HepG2 (cell line): Measurements from ENCODE around the gene THADA. TPM values are rescaled to one million over a fixed set of nuclear protein-coding genes. Genes with fewer than 3 reads are reported as not detected.

Experiments used
- ATAC-seq: fragments of 200-7000 bp; cut with Tn5 transposase; 3 replicates; pipeline ENCODE4 v1.9.1; 2020; ENCODE audit warnings: mild to moderate bottlenecking, moderate library complexity
- BruUV-seq: library from RNA; stranded (reverse); fragments of 400-500 nt; replicated peaks from 2 replicates; lab custom pipeline; 2021; lab: Mats Ljungman, UMichigan
- CTCF ChIA-PET: fragments of 300-600 bp; formaldehyde crosslinking; extraction: SDS; loops from one replicate; lab custom pipeline; 2021; ENCODE audit warnings: low total read pairs, inconsistent platforms, low intra/inter-chr PET ratio; lab: Yijun Ruan, JAX
- POLR2A ChIA-PET: fragments of 350-600 bp; sonication (Branson Sonifier 250); formaldehyde crosslinking; loops from one replicate; lab custom pipeline; 2020; ENCODE audit warnings: antibody characterized with exemption, inconsistent platforms; lab: Yijun Ruan, JAX
- DNase-seq: peaks from one replicate; pipeline ENCODE4 v3.0.0-alpha.2; 2015; ENCODE audit warnings: low spot score
- FAIRE-seq: peaks from 3 replicates; lab custom pipeline; 2011; peaks lifted over from hg19 to GRCh38; lab: Jason Lieb, UNC
- H2AFZ ChIP-seq: one replicate; pipeline ENCODE4 v1.6.1; 2011; ENCODE audit warnings: low read length, inconsistent platforms
- H3K27ac ChIP-seq: fragments of 300-600 bp; 3 replicates; pipeline ENCODE4 v1.8.0; 2011; ENCODE audit warnings: mixed run types, mild to moderate bottlenecking, mixed read lengths, low read length, inconsistent platforms; ENCODE audit not compliant: insufficient read depth; ENCODE audit errors: extremely low read length
- H3K27me3 ChIP-seq, 2 experiments: fragments of 200-600 bp in 1 of 2; 2 replicates in 1 of 2; 3 replicates in 1 of 2; pipeline versions ENCODE4 v1.6.0 to v1.8.0; 2011; ENCODE audit warnings: low read length in 2 of 2, mild to moderate bottlenecking in 2 of 2, moderate library complexity in 2 of 2, inconsistent platforms in 1 of 2; ENCODE audit not compliant: insufficient read depth in 2 of 2, control insufficient read depth in 1 of 2
- H3K36me3 ChIP-seq, 2 experiments: fragments of 200-600 bp in 1 of 2; replicated peaks in 1 of 2; 2 replicates in 1 of 2; 3 replicates in 1 of 2; pipeline versions ENCODE4 v1.5.1 to v1.8.0; 2011; ENCODE audit warnings: low read length in 2 of 2, inconsistent platforms in 1 of 2; ENCODE audit not compliant: insufficient read depth in 2 of 2, control insufficient read depth in 1 of 2
- H3K4me1 ChIP-seq: 2 replicates; pipeline ENCODE4 v1.5.1; 2012; ENCODE audit warnings: low read length, inconsistent platforms; ENCODE audit not compliant: insufficient read depth
- H3K4me2 ChIP-seq: 2 replicates; pipeline ENCODE4 v1.6.0; 2011; ENCODE audit warnings: low read depth, low read length, inconsistent platforms
- H3K4me3 ChIP-seq, 3 experiments: fragments of 200-600 bp in 1 of 3; sonication (generic), shearing (Covaris generic) in 1 of 3; replicated peaks in 1 of 3; 2 replicates each; pipeline ENCODE4 v1.5.1; 2011 to 2016; ENCODE audit warnings: low read length in 3 of 3, inconsistent platforms in 2 of 3, low read depth in 2 of 3, mild to moderate bottlenecking in 2 of 3, control low read depth in 1 of 3, mixed read lengths in 1 of 3; ENCODE audit not compliant: insufficient read depth in 1 of 3
- H3K79me2 ChIP-seq: one replicate; pipeline ENCODE4 v1.6.1; 2011; ENCODE audit warnings: low read length, inconsistent platforms; ENCODE audit not compliant: insufficient read depth
- H3K9ac ChIP-seq: 2 replicates; pipeline ENCODE4 v1.6.0; 2011; ENCODE audit warnings: mild to moderate bottlenecking, low read depth, low read length, inconsistent platforms; ENCODE audit not compliant: insufficient read depth
- H3K9me3 ChIP-seq: 2 replicates; pipeline ENCODE4 v1.5.1; 2012; ENCODE audit warnings: mild to moderate bottlenecking, low read length
- H4K20me1 ChIP-seq: 2 replicates; pipeline ENCODE4 v1.6.0; 2011; ENCODE audit warnings: inconsistent platforms, mild to moderate bottlenecking, low read length, moderate library complexity; ENCODE audit not compliant: insufficient read depth
- ATF7 ChIP-seq, 2 experiments: fragments of 450-650 bp in 1 of 2; sonication (generic) in 1 of 2; formaldehyde crosslinking in 1 of 2; IDR thresholded peaks; 2 replicates each; pipeline versions ENCODE4 v1.4.0 to v1.6.1; 2016 to 2020; ENCODE audit warnings: antibody characterized with exemption in 1 of 2, mild to moderate bottlenecking in 1 of 2, missing genetic modification reagents in 1 of 2
- FOSL2 ChIP-seq: sonication (generic); formaldehyde crosslinking; IDR thresholded peaks from 2 replicates; pipeline ENCODE4 v1.4.0; 2020; ENCODE audit warnings: missing genetic modification reagents
- GABPB1 ChIP-seq: IDR thresholded peaks from 2 replicates; pipeline ENCODE4 v1.6.1; 2016; ENCODE audit warnings: mild to moderate bottlenecking, missing genetic modification reagents, moderate library complexity, missing compliant biosample characterization
- HDAC2 ChIP-seq: sonication (generic); formaldehyde crosslinking; IDR thresholded peaks from 2 replicates; pipeline ENCODE4 v1.4.0; 2020; ENCODE audit warnings: missing genetic modification reagents
- KDM5B ChIP-seq: sonication (generic); formaldehyde crosslinking; IDR thresholded peaks from 2 replicates; pipeline ENCODE4 v1.4.0; 2020; ENCODE audit warnings: missing genetic modification reagents, mild to moderate bottlenecking, borderline replicate concordance
- PAX8 ChIP-seq: sonication (generic); formaldehyde crosslinking; IDR thresholded peaks from 2 replicates; pipeline ENCODE4 v1.8.0; 2022; ENCODE audit warnings: mild to moderate bottlenecking, missing genetic modification reagents, borderline replicate concordance
- PHF21A ChIP-seq: sonication (generic); formaldehyde crosslinking; IDR thresholded peaks from 2 replicates; pipeline ENCODE4 v1.5.0; 2020; ENCODE audit warnings: mild to moderate bottlenecking, missing genetic modification reagents
- RORA ChIP-seq: sonication (generic); formaldehyde crosslinking; IDR thresholded peaks from 2 replicates; pipeline ENCODE4 v1.5.0; 2020; ENCODE audit warnings: mild to moderate bottlenecking, missing genetic modification reagents, moderate library complexity
- SMAD1 ChIP-seq: sonication (generic); formaldehyde crosslinking; IDR thresholded peaks from 2 replicates; pipeline ENCODE4 v1.4.0; 2020; ENCODE audit warnings: missing genetic modification reagents, low read depth, mild to moderate bottlenecking, borderline replicate concordance
- WGBS: methylation state at CpG from one replicate; pipeline ENCODE4 v1.1.6; 2017; ENCODE audit warnings: low lambda C conversion rate; 5-methylcytosine and 5-hydroxymethylcytosine counted together
- in situ Hi-C: cut with HindIII; loops from 2 replicates; pipeline ENCODE4 v1.10.0; 2017; ENCODE audit warnings: low pct_unique_long_range_greater_than_20kb; ENCODE audit not compliant: extremely low pct_ligation_motif_present
- intact Hi-C: fragments of 100-400 bp; cut with micrococcal nuclease; formaldehyde crosslinking; loops from one replicate; pipeline ENCODE4 v1.10.0; 2022; ENCODE audit not compliant: unreplicated experiment
- polyA plus RNA-seq, 8 experiments: library from polyadenylated mRNA; depleted of rRNA in 3 of 8; stranded (reverse) in 7 of 8; unstranded in 1 of 8; fragments of >200 nt; fragmentation: Illumina TruSeq in 4 of 8; extraction: Trizol in 4 of 8; gene quantifications; 2 replicates each; pipeline versions ENCODE4 v1.2.1 to v1.2.3, GENCODE V29; 2011 to 2016; ENCODE audit warnings: low read depth in 4 of 8, missing spikeins in 1 of 8, mixed read lengths in 1 of 8; ENCODE audit not compliant: insufficient read depth in 1 of 8
- total RNA-seq, 5 experiments: library from RNA; depleted of rRNA; stranded (reverse); fragments of >200 nt; fragmentation: Illumina TruSeq; extraction: Trizol; gene quantifications; 2 replicates each; pipeline ENCODE4 v1.2.3, GENCODE V29; 2016; ENCODE audit warnings: low read depth in 1 of 5
- TF ChIP-seq, protein P1 (sequence below): sonication (generic); formaldehyde crosslinking; IDR thresholded peaks from 2 replicates; pipeline ENCODE4 v1.8.0; 2022; ENCODE audit warnings: missing genetic modification reagents, mild to moderate bottlenecking, borderline replicate concordance
- TF ChIP-seq, protein P2 (sequence below): sonication (generic); formaldehyde crosslinking; IDR thresholded peaks from 2 replicates; pipeline ENCODE4 v1.8.0; 2022; ENCODE audit warnings: missing genetic modification reagents, low read depth, mild to moderate bottlenecking, borderline replicate concordance

The THADA gene
- total and polyA plus RNA-seq, 2 of the 13 experiments (the other 11 are each of a cell fraction or from before 2014, with no cell fraction given) = 12.7 to 21.7 TPM

DNA sequence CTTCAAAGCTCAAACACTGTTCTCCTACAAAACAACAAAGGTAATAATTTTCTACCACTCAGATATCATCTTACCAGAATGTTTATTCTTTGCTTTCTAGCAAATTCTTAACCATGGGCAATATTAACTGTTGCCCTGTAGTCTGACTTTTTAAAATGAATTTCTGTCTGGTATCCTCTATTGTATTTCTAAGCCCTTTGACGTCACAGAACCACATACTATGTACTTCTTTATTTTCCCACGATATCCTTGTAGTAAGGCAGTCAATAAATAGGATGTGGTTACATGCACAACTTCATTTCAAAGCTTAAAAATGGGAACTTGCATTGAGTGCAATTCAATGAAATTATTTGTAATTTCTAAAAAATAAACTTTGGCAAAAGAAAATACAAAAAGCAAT, 58.7 kb downstream of the THADA start:
- in situ Hi-C loops = no loop called here
- TF ChIP-seq PAX8 (CRISPR knock-in tag) = no peak
- TF ChIP-seq, protein P1, sequence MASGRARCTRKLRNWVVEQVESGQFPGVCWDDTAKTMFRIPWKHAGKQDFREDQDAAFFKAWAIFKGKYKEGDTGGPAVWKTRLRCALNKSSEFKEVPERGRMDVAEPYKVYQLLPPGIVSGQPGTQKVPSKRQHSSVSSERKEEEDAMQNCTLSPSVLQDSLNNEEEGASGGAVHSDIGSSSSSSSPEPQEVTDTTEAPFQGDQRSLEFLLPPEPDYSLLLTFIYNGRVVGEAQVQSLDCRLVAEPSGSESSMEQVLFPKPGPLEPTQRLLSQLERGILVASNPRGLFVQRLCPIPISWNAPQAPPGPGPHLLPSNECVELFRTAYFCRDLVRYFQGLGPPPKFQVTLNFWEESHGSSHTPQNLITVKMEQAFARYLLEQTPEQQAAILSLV (CRISPR knock-in tag) = no peak
- TF ChIP-seq, protein P2, sequence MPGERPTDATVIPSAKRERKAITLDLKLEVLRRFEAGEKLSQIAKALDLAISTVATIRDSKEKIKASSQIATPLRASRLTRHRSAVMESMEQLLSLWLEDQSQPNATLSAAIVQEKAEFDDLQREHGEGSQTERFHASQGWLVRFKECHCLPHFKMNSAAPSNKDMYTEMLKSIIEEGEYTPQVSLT = no peak
- TF ChIP-seq KDM5B (CRISPR knock-in tag) = no peak
- TF ChIP-seq RORA = no peak
- TF ChIP-seq GABPB1 = no peak
- no peak for TF ChIP-seq PHF21A (CRISPR knock-in tag)
- TF ChIP-seq HDAC2 (CRISPR knock-in tag) = no peak
- TF ChIP-seq FOSL2 (CRISPR knock-in tag) = no peak
- no peak for TF ChIP-seq ATF7 (IDR thresholded peaks at IDR 0.05)
- no peak for TF ChIP-seq ATF7 (CRISPR knock-in tag; IDR thresholded peaks at IDR 0.05)
- no peak for TF ChIP-seq SMAD1 (CRISPR knock-in tag)

More for the DNA sequence above, 58.7 kb downstream of the THADA start:
- H3K9me3 ChIP-seq = no peaks in the 10 kb centered on the region
- ChIA-PET POLR2A (no interaction called here), CTCF (no interaction called here)
- BruUV-seq = no TSS peak
- H3K9ac ChIP-seq = no peak overlapping the region
- no peaks in the 10 kb centered on the region for H4K20me1 ChIP-seq
- H3K36me3 ChIP-seq = 0 out of 5 replicates have a peak, but pooled peaks cover 2% of the 10 kb centered on the region in 2 experiments
- H3K4me1 ChIP-seq = peaks cover 11% of the 10 kb centered on the region
- ATAC-seq (no peak), FAIRE-seq (no peak), DNase-seq (no peak)
- H2AFZ ChIP-seq = no peak overlapping the region
- intact Hi-C loops = no loop called here
- 92% methylated on average over 2 of the region's 2 CpGs for WGBS
- no peak overlapping the region for H3K27ac ChIP-seq
- H3K4me2 ChIP-seq = no peak overlapping the region
- no peaks in the 10 kb centered on the region for H3K79me2 ChIP-seq
- H3K27me3 ChIP-seq = no peaks in the 10 kb centered on the region
- no peak overlapping the region for H3K4me3 ChIP-seq
